MM.1S (cell line): ENCODE data around the gene RSU1.

Source experiments
- DNase-seq: peaks from one replicate; pipeline ENCODE4 v3.0.0-alpha.2; 2015
- H2AFZ ChIP-seq: fragments of 300-600 bp; sonication (generic); 2 replicates; pipeline ENCODE4 v1.6.0; 2016; ENCODE audit warnings: antibody characterized with exemption, low read length
- H3F3A ChIP-seq: fragments of 300-600 bp; sonication (generic); 2 replicates; pipeline ENCODE4 v1.6.1; 2016; ENCODE audit warnings: mild to moderate bottlenecking, antibody characterized with exemption, low read length, moderate library complexity, mixed read lengths; ENCODE audit not compliant: insufficient read depth
- H3K27ac ChIP-seq: fragments of 300-600 bp; sonication (generic); 2 replicates; pipeline ENCODE4 v1.5.1; 2016; ENCODE audit warnings: mild to moderate bottlenecking, low read length
- H3K27me3 ChIP-seq: fragments of 300-600 bp; sonication (generic); replicated peaks from 2 replicates; pipeline ENCODE4 v1.6.0; 2016; ENCODE audit warnings: low read length; ENCODE audit not compliant: insufficient read depth
- H3K36me3 ChIP-seq: fragments of 300-600 bp; sonication (generic); replicated peaks from 2 replicates; pipeline ENCODE4 v1.6.1; 2016; ENCODE audit warnings: mild to moderate bottlenecking, low read length, mixed read lengths; ENCODE audit not compliant: insufficient read depth
- H3K4me1 ChIP-seq: fragments of 300-600 bp; sonication (generic); 2 replicates; pipeline ENCODE4 v1.6.1; 2016; ENCODE audit warnings: low read length, mixed read lengths
- H3K4me2 ChIP-seq: fragments of 300-600 bp; sonication (generic); 2 replicates; pipeline ENCODE4 v1.6.0; 2016; ENCODE audit warnings: low read depth, low read length
- H3K4me3 ChIP-seq: fragments of 300-600 bp; sonication (generic); 2 replicates; pipeline ENCODE4 v1.5.1; 2016; ENCODE audit warnings: low read length, mixed read lengths
- H3K79me2 ChIP-seq: fragments of 300-600 bp; sonication (generic); 2 replicates; pipeline ENCODE4 v1.6.1; 2016; ENCODE audit warnings: mixed run types, low read length, mixed read lengths
- H3K9ac ChIP-seq: fragments of 300-600 bp; sonication (generic); 2 replicates; pipeline ENCODE4 v1.6.1; 2016; ENCODE audit warnings: low read length, mixed read lengths
- H3K9me2 ChIP-seq: fragments of 300-600 bp; sonication (generic); replicated peaks from 2 replicates; pipeline ENCODE4 v1.6.1; 2016; ENCODE audit warnings: mild to moderate bottlenecking, low read length, mixed read lengths; ENCODE audit not compliant: insufficient read depth
- H3K9me3 ChIP-seq: fragments of 300-600 bp; sonication (generic); replicated peaks from 2 replicates; pipeline ENCODE4 v1.6.1; 2016; ENCODE audit warnings: mild to moderate bottlenecking, low read length, mixed read lengths; ENCODE audit not compliant: insufficient read depth
- H4K20me1 ChIP-seq: fragments of 300-600 bp; sonication (generic); 2 replicates; pipeline ENCODE4 v1.6.1; 2016; ENCODE audit warnings: mild to moderate bottlenecking, low read length, moderate library complexity, mixed read lengths; ENCODE audit not compliant: insufficient read depth
- EZH2 ChIP-seq: fragments of 300-600 bp; sonication (generic); optimal IDR thresholded peaks from 2 replicates; pipeline ENCODE3; 2017; ENCODE audit warnings: low read depth, mild to moderate bottlenecking, antibody characterized with exemption, low read length, mixed read lengths
- EZH2phosphoT487 ChIP-seq: fragments of 300-600 bp; sonication (generic); IDR thresholded peaks from 2 replicates; pipeline ENCODE4 v1.6.1; 2018; ENCODE audit warnings: antibody characterized with exemption, low read length
- TF ChIP-seq, protein P1 (sequence below): fragments of 300-600 bp; sonication (generic); IDR thresholded peaks from 2 replicates; pipeline ENCODE4 v1.5.1; 2016; ENCODE audit warnings: antibody characterized with exemption, low read length, mixed read lengths

The RSU1 gene

DNA sequence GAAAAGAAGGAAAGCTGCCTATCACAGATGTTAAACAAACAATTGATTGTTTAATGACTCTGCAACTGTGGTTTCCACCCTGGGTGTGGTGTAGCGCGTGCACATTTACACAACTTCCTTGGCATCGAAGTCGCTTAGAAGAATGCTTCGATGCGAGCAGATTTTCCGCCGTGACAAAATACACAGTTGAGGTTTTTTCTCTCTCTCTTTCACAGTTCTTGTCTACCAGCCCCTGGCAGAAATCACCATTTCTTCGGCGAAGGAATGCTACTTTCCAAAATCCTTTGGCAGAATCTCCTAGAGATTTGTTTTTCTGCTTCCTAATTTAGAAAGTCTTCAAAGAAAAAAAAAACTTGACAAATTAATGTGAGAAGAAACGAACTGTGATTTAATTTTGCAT lies 224.8 kb downstream of the RSU1 start:
- H3K4me1 ChIP-seq: no peaks in the 10 kb centered on the region
- DNase-seq: no peak
- H3K9me2 ChIP-seq: no peaks in the 10 kb centered on the region
- H3K27me3 ChIP-seq: no peaks in the 10 kb centered on the region
- no peak overlapping the region for H3K27ac ChIP-seq
- no peaks in the 10 kb centered on the region for H3K9me3 ChIP-seq
- TF ChIP-seq EZH2phosphoT487 (no peak), EZH2 (no peak)
- TF ChIP-seq, protein P1, sequence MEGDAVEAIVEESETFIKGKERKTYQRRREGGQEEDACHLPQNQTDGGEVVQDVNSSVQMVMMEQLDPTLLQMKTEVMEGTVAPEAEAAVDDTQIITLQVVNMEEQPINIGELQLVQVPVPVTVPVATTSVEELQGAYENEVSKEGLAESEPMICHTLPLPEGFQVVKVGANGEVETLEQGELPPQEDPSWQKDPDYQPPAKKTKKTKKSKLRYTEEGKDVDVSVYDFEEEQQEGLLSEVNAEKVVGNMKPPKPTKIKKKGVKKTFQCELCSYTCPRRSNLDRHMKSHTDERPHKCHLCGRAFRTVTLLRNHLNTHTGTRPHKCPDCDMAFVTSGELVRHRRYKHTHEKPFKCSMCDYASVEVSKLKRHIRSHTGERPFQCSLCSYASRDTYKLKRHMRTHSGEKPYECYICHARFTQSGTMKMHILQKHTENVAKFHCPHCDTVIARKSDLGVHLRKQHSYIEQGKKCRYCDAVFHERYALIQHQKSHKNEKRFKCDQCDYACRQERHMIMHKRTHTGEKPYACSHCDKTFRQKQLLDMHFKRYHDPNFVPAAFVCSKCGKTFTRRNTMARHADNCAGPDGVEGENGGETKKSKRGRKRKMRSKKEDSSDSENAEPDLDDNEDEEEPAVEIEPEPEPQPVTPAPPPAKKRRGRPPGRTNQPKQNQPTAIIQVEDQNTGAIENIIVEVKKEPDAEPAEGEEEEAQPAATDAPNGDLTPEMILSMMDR: no peak
- H3K9ac ChIP-seq: no peak overlapping the region
- H4K20me1 ChIP-seq: no peaks in the 10 kb centered on the region
- H3K4me2 ChIP-seq: no peak overlapping the region
- no peak overlapping the region for H2AFZ ChIP-seq
- H3K79me2 ChIP-seq: no peaks in the 10 kb centered on the region
- H3K4me3 ChIP-seq: no peak overlapping the region
- no peaks in the 10 kb centered on the region for H3K36me3 ChIP-seq
- H3F3A ChIP-seq: no peaks in the 10 kb centered on the region

DNA sequence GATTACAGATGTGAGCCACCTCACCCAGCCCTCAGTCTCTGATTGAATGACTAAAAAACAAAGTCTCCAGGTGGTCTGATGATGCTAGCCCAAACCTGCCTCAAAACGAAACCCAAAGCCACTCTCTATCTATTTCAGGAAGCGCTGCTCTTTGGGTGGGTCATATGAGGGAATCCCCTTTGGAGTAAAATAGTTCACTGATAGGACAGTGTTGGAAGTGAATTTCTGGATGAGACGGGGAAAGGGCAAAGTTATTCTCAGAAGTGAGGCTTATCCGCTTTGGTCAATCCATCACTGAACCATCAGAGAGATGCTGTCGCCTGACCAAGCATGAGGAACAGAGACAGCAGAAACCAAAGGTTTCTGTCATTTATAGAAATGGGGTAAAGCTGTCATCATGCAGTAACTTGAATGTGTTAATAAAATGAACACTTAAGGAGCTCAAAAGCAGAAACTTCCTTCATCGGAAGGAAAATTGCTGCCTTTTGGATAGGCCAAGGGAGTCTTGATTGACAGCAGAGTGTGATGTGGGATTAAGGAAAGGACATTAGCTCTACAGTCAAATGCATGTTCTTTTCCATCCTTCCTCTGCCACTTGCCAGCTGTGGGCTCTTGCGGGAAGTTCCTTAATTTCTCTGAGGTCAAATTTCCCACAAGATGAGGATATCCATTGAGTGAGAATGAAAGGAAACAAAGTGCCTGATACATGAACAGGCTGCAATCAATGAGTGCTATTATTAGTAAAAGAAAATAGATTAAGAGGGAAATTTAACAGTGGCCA lies 230.7 kb downstream of the RSU1 start:
- H3K9me3 ChIP-seq: no peaks in the 10 kb centered on the region
- H3K4me2 ChIP-seq: no peak overlapping the region; the same call in 1 of the 2 replicates
- H3K27me3 ChIP-seq: no peaks in the 10 kb centered on the region
- H3F3A ChIP-seq: no peaks in the 10 kb centered on the region
- TF ChIP-seq EZH2phosphoT487 (no peak), EZH2 (no peak)
- TF ChIP-seq, protein P1: no peak
- H3K9ac ChIP-seq: no peak overlapping the region
- no peaks in the 10 kb centered on the region for H3K79me2 ChIP-seq
- H3K4me3 ChIP-seq: no peak overlapping the region
- H3K36me3 ChIP-seq: no peaks in the 10 kb centered on the region
- H3K9me2 ChIP-seq: no peaks in the 10 kb centered on the region
- H2AFZ ChIP-seq: no peak overlapping the region
- DNase-seq: no peak
- H3K27ac ChIP-seq: no peak overlapping the region
- H4K20me1 ChIP-seq: no peaks in the 10 kb centered on the region
- no peaks in the 10 kb centered on the region for H3K4me1 ChIP-seq

GRCh38 chr10:16585103-16585502 lies 232.1 kb downstream of the RSU1 start:
- Histone ChIP-seq H3K4me1 (no peaks in the 10 kb centered on the region), H3K27ac (no peak overlapping the region), H3K36me3 (no peaks in the 10 kb centered on the region), H3K9ac (no peak overlapping the region), H4K20me1 (no peaks in the 10 kb centered on the region), H3K27me3 (no peaks in the 10 kb centered on the region), H3K79me2 (no peaks in the 10 kb centered on the region), H3K9me3 (no peaks in the 10 kb centered on the region), H3F3A (no peaks in the 10 kb centered on the region), H2AFZ (no peak overlapping the region), H3K4me3 (no peak overlapping the region), H3K9me2 (no peaks in the 10 kb centered on the region), H3K4me2 (no peak overlapping the region)
- TF ChIP-seq, protein P1: no peak
- TF ChIP-seq EZH2phosphoT487 (no peak), EZH2 (no peak)
- DNase-seq: no peak
